Erythroblast (primary cell): ENCODE measurements around the gene NPR1.

Experiments used
- GATA1 ChIP-seq: IDR thresholded peaks from 2 replicates; pipeline ENCODE4 v1.6.1; 2011; ENCODE audit warnings: low read depth, mild to moderate bottlenecking, control low read depth, low read length, moderate library complexity
- POLR2A ChIP-seq: IDR thresholded peaks from 2 replicates; pipeline ENCODE4 v1.6.1; 2011; ENCODE audit warnings: mild to moderate bottlenecking, low read length

DNA sequence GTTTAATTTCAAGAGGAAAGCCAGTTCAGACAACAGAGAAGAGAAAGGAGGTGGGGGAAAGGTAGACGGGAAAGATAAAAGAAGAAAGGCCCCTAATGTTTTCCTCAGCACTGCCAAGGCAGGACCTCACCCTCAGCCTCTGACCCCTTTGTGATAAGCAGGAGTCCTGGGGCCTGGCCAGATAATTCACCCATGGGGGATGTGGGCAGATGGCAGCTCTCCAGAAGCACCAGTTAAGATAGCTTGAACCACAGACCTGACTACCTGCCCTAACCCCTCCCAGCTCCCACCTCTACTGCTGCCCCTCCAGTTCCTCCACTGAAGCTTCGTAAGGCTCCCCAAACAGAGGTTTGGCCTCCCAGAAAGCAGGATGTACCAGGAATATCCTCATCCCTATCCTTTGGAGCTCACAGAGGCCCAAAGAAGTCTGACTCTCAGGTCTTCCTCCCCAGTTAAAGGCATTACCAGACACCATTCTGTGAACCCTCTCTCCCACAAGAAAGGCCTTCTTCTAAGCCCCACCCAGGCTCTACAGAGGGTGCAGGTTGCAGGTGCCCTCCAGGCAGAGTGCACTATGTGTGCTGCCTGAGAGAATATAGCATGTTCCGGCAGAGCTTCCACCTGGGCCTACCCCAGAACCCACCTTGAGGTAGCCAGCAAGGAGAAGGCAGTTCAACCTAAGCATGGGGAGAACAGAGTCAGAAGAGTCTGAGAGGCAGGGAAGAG is 29.2 kb upstream of the NPR1 start:
- TF ChIP-seq POLR2A (no peak), GATA1 (no peak)
